ENCODE data around the gene F10.
A peak's percentile ranks its signal among the peaks of the same experiment; 100 is the strongest.

F10 gene

DNA sequence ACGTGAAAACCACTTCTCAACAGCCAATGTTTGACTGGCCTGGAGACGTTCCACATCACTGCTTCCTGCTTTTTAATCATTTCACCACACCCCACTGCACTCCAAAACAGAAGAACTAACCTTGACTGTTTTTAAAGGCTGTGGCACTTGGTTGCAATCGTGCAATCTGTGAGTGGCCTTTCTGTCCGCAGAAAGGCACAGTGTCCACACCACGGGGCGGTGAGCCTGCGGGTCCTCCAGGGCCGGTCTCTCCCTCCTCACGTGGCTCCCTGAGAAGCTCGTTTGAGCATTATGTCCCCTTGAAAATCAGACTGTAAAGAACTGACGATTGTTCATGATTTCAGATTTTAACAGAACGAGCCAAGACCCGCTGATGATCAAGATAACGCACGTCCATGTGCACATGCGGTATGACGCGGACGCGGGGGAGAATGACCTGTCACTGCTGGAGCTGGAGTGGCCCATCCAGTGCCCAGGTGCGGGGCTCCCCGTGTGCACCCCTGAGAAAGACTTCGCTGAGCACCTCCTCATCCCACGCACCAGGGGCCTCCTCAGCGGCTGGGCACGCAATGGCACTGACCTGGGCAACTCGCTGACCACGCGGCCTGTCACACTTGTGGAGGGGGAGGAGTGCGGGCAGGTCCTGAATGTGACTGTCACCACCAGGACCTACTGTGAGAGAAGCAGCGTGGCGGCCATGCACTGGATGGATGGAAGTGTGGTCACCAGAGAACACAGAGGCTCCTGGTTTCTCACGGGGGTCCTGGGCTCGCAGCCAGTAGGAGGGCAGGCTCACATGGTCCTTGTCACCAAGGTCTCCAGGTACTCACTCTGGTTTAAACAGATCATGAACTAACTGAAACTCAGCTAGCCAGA is 48.9 kb downstream of the F10 start:
- H3K4me3 ChIP-seq (ENCODE audit: control insufficient read depth, low read depth, low read length) = no peak overlapping the region
- TF ChIP-seq CTCF (IDR thresholded peaks at IDR 0.05; ENCODE audit: control insufficient read depth, insufficient read depth, low read depth, low read length, missing control alignments) = no peak
- DNase-seq (ENCODE audit: low read depth) = no peak

- TF ChIP-seq CTCF (IDR thresholded peaks at IDR 0.05; ENCODE audit: control insufficient read depth, insufficient read depth, low read depth, low read length, missing control alignments) = no peak
- DNase-seq (ENCODE audit: low read depth) = no peak
- H3K4me3 ChIP-seq (ENCODE audit: control insufficient read depth, low read depth, low read length) = no peak overlapping the region
Observed at GRCh38 chr13:113172419-113172926, 49.9 kb downstream of the F10 start.

GRCh38 chr13:113176280-113176679 is 53.7 kb downstream of the F10 start:
- TF ChIP-seq CTCF (IDR thresholded peaks at IDR 0.05; ENCODE audit: control insufficient read depth, insufficient read depth, low read depth, low read length, missing control alignments) = no peak
- no peak overlapping the region for H3K4me3 ChIP-seq (ENCODE audit: control insufficient read depth, low read depth, low read length)
- no peak for DNase-seq (ENCODE audit: low read depth)

GRCh38 chr13:113176822-113177221 is 54.2 kb downstream of the F10 start:
- DNase-seq (ENCODE audit: low read depth) = no peak
- TF ChIP-seq CTCF (IDR thresholded peaks at IDR 0.05; ENCODE audit: control insufficient read depth, insufficient read depth, low read depth, low read length, missing control alignments) = no peak
- H3K4me3 ChIP-seq (ENCODE audit: control insufficient read depth, low read depth, low read length) = no peak overlapping the region

- no peak overlapping the region for H3K4me3 ChIP-seq (ENCODE audit: control insufficient read depth, low read depth, low read length)
- no peak for TF ChIP-seq CTCF (IDR thresholded peaks at IDR 0.05; ENCODE audit: control insufficient read depth, insufficient read depth, low read depth, low read length, missing control alignments)
- DNase-seq (ENCODE audit: low read depth) = peak; percentile 59
Observed at GRCh38 chr13:113178070-113178895, 55.7 kb downstream of the F10 start.

DNA sequence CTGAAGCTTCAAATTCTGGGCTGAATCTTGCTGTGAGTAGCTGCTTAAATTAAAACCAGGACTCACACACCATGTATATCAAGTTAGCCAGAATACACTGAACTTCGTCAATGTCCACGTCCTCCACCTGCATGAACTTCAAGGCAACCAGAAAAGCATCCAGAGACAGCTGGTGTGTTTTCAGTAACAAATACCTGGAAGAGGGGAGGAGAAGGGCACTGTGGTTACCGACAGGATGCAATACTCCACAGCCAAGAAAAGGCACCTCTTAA is 56.2 kb downstream of the F10 start:
- DNase-seq (ENCODE audit: low read depth) = no peak
- H3K4me3 ChIP-seq (ENCODE audit: control insufficient read depth, low read depth, low read length) = no peak overlapping the region
- TF ChIP-seq CTCF (IDR thresholded peaks at IDR 0.05; ENCODE audit: control insufficient read depth, insufficient read depth, low read depth, low read length, missing control alignments) = no peak
